Neural progenitor cell (in vitro differentiated cells): Measurements from ENCODE around the gene CYP27B1.

ENCODE experiments used
- CTCF ChIP-seq: fragments of 200-600 bp; sonication (generic); IDR thresholded peaks from 2 replicates; pipeline ENCODE4 v1.5.1; 2017; ENCODE audit warnings: antibody characterized with exemption, mild to moderate bottlenecking
- EZH2 ChIP-seq: fragments of 200-600 bp; sonication (generic); IDR thresholded peaks from 2 replicates; pipeline ENCODE4 v1.6.1; 2017; ENCODE audit warnings: antibody characterized with exemption, mild to moderate bottlenecking, moderate library complexity
- EZH2phosphoT487 ChIP-seq: fragments of 200-600 bp; sonication (generic); IDR thresholded peaks from 2 replicates; pipeline ENCODE4 v1.6.1; 2017; ENCODE audit warnings: antibody characterized with exemption

GRCh38 chr12:57770734-57771133, 3.9 kb upstream of the CYP27B1 start:
- TF ChIP-seq CTCF (no peak), EZH2 (no peak), EZH2phosphoT487 (no peak)
